ENCODE data around the gene REPS1.
"Not testable (repeated sequence)": the region's sequence is repeated elsewhere in the genome, so short reads cannot be mapped to it uniquely, and the experiment has no call there.

DNA sequence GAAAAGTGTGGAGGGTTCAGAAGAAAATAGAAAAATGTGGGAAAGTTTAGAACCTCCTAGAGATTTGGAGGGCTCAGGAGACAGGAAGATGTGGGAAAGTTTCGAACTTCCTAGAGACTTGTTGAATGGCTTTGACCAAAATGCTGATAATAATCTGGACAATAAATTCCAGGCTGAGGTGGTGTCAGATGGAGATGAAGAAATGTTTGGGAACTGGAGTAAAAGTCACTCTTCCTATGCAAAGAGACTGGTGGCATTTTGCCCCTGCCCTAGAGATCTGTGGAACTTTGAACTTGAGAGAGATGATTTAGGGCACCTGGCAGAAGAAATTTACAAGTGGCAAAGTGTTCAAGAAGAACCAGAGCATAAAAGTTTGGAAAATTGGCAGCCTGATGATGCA is 5.4 kb upstream of the REPS1 start:
- TF ChIP-seq L3MBTL2 (conservative IDR thresholded peaks at IDR 0.05); ZNF384 (IDR thresholded peaks at IDR 0.05); BHLHE40 (IDR thresholded peaks at IDR 0.05; ENCODE audit: borderline replicate concordance); SP1 (IDR thresholded peaks at IDR 0.05); CTBP1 (IDR thresholded peaks at IDR 0.05; ENCODE audit: borderline replicate concordance); ARNT (IDR thresholded peaks at IDR 0.05); ELF4 (IDR thresholded peaks at IDR 0.05); SUZ12 (IDR thresholded peaks at IDR 0.05); FOXK2 (IDR thresholded peaks at IDR 0.05); TARDBP (IDR thresholded peaks at IDR 0.05); FOXM1 (IDR thresholded peaks at IDR 0.05; ENCODE audit: borderline replicate concordance); FOXA1 (IDR thresholded peaks at IDR 0.05); HDGF (IDR thresholded peaks at IDR 0.05; ENCODE audit: borderline replicate concordance): not testable (repeated sequence)
- TF ChIP-seq, protein P1, sequence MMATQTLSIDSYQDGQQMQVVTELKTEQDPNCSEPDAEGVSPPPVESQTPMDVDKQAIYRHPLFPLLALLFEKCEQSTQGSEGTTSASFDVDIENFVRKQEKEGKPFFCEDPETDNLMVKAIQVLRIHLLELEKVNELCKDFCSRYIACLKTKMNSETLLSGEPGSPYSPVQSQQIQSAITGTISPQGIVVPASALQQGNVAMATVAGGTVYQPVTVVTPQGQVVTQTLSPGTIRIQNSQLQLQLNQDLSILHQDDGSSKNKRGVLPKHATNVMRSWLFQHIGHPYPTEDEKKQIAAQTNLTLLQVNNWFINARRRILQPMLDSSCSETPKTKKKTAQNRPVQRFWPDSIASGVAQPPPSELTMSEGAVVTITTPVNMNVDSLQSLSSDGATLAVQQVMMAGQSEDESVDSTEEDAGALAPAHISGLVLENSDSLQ (IDR thresholded peaks at IDR 0.05) = not testable (repeated sequence)

All from HEK293T (cell line).